AG04450 (cell line): ENCODE results near the gene SST. TPM values are rescaled to one million over a fixed set of nuclear protein-coding genes. Genes with fewer than 3 reads are reported as not detected.

Experiments used
- CTCF ChIA-PET: fragments of 300-600, 350-600 bp; formaldehyde crosslinking; extraction: SDS; loops from one replicate; lab custom pipeline; 2022; ENCODE audit warnings: antibody characterized with exemption, inconsistent platforms; lab: Charles Lee
- POLR2A ChIA-PET: fragments of 350-600 bp; formaldehyde crosslinking; extraction: SDS; loops from one replicate; lab custom pipeline; 2021; ENCODE audit warnings: antibody characterized with exemption, inconsistent platforms; lab: Yijun Ruan, JAX
- DNase-seq: peaks from one replicate; pipeline ENCODE4 v3.0.0-alpha.2; 2011; ENCODE audit warnings: low read depth, low spot score
- H3K27ac ChIP-seq: one replicate; pipeline ENCODE4 v1.5.1; 2012; ENCODE audit warnings: low read depth, low read length, control low read depth
- H3K27me3 ChIP-seq: one replicate; pipeline ENCODE4 v1.6.0; 2012; ENCODE audit warnings: low read length; ENCODE audit not compliant: control insufficient read depth, insufficient read depth
- H3K4me3 ChIP-seq: 2 replicates; pipeline ENCODE4 v1.5.1; 2011; ENCODE audit warnings: mild to moderate bottlenecking, low read depth, low read length, control low read depth
- H3K9me3 ChIP-seq: 2 replicates; pipeline ENCODE4 v1.5.1; 2012; ENCODE audit warnings: low read length; ENCODE audit not compliant: control insufficient read depth, insufficient read depth
- polyA plus RNA-seq: library from polyadenylated mRNA; depleted of rRNA; stranded (reverse); fragments of >200 nt; gene quantifications from 2 replicates; pipeline ENCODE4 v1.2.3, GENCODE V29; 2011
- TF ChIP-seq, protein P1 (sequence below): IDR thresholded peaks from 2 replicates; pipeline ENCODE4 v1.5.1; 2011; ENCODE audit warnings: low read depth, low read length, control low read depth, inconsistent platforms

Gene SST
- polyA plus RNA-seq, 1 experiment = not detected

GRCh38 chr3:187667526-187667925, 2.7 kb downstream of the SST start:
- no peak for DNase-seq
- no peaks in the 10 kb centered on the region; the same call in 1 of the 2 replicates for H3K9me3 ChIP-seq
- CTCF ChIA-PET = interaction anchor here (0.6 to 4.3 kb wide), 3 partner anchors 12 to 526 kb away, joined by 5 to 50 read pairs (median 44); no protein-coding TSS in a partner anchor
- H3K27ac ChIP-seq = no peak overlapping the region
- H3K27me3 ChIP-seq = peaks cover 11% of the 10 kb centered on the region
- TF ChIP-seq, protein P1, sequence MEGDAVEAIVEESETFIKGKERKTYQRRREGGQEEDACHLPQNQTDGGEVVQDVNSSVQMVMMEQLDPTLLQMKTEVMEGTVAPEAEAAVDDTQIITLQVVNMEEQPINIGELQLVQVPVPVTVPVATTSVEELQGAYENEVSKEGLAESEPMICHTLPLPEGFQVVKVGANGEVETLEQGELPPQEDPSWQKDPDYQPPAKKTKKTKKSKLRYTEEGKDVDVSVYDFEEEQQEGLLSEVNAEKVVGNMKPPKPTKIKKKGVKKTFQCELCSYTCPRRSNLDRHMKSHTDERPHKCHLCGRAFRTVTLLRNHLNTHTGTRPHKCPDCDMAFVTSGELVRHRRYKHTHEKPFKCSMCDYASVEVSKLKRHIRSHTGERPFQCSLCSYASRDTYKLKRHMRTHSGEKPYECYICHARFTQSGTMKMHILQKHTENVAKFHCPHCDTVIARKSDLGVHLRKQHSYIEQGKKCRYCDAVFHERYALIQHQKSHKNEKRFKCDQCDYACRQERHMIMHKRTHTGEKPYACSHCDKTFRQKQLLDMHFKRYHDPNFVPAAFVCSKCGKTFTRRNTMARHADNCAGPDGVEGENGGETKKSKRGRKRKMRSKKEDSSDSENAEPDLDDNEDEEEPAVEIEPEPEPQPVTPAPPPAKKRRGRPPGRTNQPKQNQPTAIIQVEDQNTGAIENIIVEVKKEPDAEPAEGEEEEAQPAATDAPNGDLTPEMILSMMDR = no peak
- POLR2A ChIA-PET = no interaction called here
- H3K4me3 ChIP-seq = no peak overlapping the region

DNA sequence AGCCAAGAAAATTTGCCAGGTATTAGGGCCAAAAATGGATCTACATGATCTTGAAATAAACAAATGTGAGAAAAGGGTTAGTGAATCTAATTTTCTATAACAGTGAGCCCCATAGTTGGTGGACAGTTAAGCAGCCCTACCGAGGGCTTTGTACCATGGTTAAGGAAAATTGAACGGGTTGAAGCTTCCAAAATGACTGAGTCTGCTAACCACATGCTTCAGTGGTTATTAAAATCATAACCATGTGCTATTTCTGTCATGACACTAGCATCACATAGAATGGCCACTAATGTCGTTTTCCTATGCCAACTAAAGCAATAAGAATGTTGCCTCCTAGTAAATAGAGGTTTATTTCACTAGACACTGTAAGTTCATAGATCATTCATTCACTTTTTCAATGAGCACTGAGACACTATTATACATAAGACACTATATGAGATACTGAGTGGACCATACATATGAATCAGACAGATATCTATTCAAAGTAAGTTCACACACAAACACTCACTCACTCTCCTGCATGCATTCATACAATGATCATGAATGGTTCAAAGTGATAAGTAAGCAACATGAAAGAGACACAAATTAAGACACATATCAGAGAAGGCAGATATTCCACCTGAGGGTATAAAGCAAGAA, 4.3 kb downstream of the SST start:
- no peaks in the 10 kb centered on the region; the same call in 1 of the 2 replicates for H3K9me3 ChIP-seq
- DNase-seq = no peak
- peaks cover 9% of the 10 kb centered on the region for H3K27me3 ChIP-seq
- TF ChIP-seq, protein P1 = no peak
- no peak overlapping the region for H3K27ac ChIP-seq
- H3K4me3 ChIP-seq = no peak overlapping the region
- ChIA-PET POLR2A (no interaction called here), CTCF (no interaction called here)

GRCh38 chr3:187665010-187665409, 5.2 kb downstream of the SST start:
- DNase-seq = no peak
- Histone ChIP-seq H3K4me3 (no peak overlapping the region), H3K9me3 (no peaks in the 10 kb centered on the region; the same call in 1 of the 2 replicates), H3K27ac (no peak overlapping the region), H3K27me3 (peaks cover 2% of the 10 kb centered on the region)
- TF ChIP-seq, protein P1 = no peak
- ChIA-PET CTCF (interaction anchor here (1.4 to 3.3 kb wide), 3 partner anchors 12 to 346 kb away, joined by 3 to 21 read pairs (median 19); no protein-coding TSS in a partner anchor), POLR2A (no interaction called here)

GRCh38 chr3:187662848-187663409, 7.3 kb downstream of the SST start:
- TF ChIP-seq, protein P1 = no peak
- ChIA-PET POLR2A (no interaction called here), CTCF (interaction anchor here (3.1 to 3.3 kb wide), 2 partner anchors 16 to 344 kb away, joined by 19 to 21 read pairs; no protein-coding TSS in a partner anchor)
- H3K27ac ChIP-seq = no peak overlapping the region
- no peaks in the 10 kb centered on the region for H3K9me3 ChIP-seq
- no peaks in the 10 kb centered on the region for H3K27me3 ChIP-seq
- no peak overlapping the region for H3K4me3 ChIP-seq
- DNase-seq = no peak

DNA sequence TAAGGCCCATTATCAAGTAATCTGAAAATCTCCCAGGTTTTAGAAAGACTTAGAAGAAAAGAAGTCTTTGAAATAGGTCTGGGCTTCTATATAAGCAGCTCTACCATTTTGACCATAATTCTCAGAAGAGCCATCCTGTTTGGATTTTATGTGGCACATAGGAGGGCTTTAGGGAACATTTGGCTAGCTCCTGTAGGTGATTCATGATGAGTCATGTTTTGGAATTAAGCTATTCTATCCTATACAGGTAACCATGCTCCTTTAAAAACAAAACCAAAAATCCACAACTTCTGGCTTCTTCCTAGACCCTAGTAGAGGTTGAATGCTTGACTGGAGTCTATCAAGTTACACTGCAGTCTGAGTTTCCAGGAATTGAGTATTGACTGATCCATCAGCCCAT, 8.9 kb downstream of the SST start:
- ChIA-PET POLR2A (no interaction called here), CTCF (interaction anchor here (0.9 kb wide), 1 partner anchor 18 kb away, joined by 3 read pairs; no protein-coding TSS in a partner anchor)
- H3K27ac ChIP-seq = no peak overlapping the region
- no peak overlapping the region for H3K4me3 ChIP-seq
- no peaks in the 10 kb centered on the region for H3K27me3 ChIP-seq
- no peak for DNase-seq
- TF ChIP-seq, protein P1 = no peak
- no peaks in the 10 kb centered on the region for H3K9me3 ChIP-seq
